ENCODE results near the gene CFAP61. TPM values are rescaled to one million over a fixed set of nuclear protein-coding genes. Genes with fewer than 3 reads are reported as not detected.
A peak's percentile ranks its signal among the peaks of the same experiment; 100 is the strongest.

The CFAP61 gene
- total RNA-seq, 2 donors from 2014 or later: not detected

GRCh38 chr20:20021835-20022234 is 30.5 kb upstream of the CFAP61 start:
- Mint-ChIP-seq H3K4me1 (peaks cover 46% of the 10 kb centered on the region), H3K27me3 (no peaks in the 10 kb centered on the region), H3K9me3 (no peaks in the 10 kb centered on the region), H3K36me3 (ENCODE audit: low read depth) (peaks cover 79% of the 10 kb centered on the region), H3K4me3 (peak overlapping the region; percentile 59), H3K27ac (peak overlapping the region; percentile 91)
- ATAC-seq (replicated peaks): no peak

GRCh38 chr20:20022498-20022897 is 29.8 kb upstream of the CFAP61 start:
- H3K36me3 Mint-ChIP-seq (ENCODE audit: low read depth): peaks cover 85% of the 10 kb centered on the region
- H3K27ac Mint-ChIP-seq: peak overlapping the region; percentile 91
- H3K27me3 Mint-ChIP-seq: no peaks in the 10 kb centered on the region
- peaks cover 46% of the 10 kb centered on the region for H3K4me1 Mint-ChIP-seq
- ATAC-seq (replicated peaks): peak; percentile 81
- no peaks in the 10 kb centered on the region for H3K9me3 Mint-ChIP-seq
- H3K4me3 Mint-ChIP-seq: peak overlapping the region; percentile 59

DNA sequence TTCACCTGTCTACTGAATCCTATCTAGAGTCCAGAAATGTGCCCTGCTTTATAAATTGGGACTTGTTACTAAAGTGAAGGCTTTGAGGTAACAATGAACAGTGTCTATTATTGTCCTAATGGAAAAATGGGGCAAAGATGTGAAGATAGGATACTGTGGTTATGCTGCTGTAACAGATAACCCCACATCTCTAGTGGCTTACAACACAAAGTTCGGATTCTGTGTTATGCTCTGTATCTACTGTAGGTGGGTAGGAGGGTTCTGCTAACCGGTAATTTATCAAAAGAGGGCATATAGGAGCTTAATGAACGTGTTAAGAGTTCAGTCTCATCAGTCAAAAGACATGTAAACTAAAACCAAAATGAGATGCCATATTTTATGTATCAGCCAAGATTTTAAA is 28.9 kb upstream of the CFAP61 start:
- Mint-ChIP-seq H3K36me3 (ENCODE audit: low read depth) (peaks cover 86% of the 10 kb centered on the region), H3K9me3 (no peaks in the 10 kb centered on the region), H3K27ac (peak overlapping the region; percentile 70), H3K4me3 (no peak overlapping the region), H3K4me1 (peaks cover 41% of the 10 kb centered on the region), H3K27me3 (no peaks in the 10 kb centered on the region)
- no peak for ATAC-seq (replicated peaks)

DNA sequence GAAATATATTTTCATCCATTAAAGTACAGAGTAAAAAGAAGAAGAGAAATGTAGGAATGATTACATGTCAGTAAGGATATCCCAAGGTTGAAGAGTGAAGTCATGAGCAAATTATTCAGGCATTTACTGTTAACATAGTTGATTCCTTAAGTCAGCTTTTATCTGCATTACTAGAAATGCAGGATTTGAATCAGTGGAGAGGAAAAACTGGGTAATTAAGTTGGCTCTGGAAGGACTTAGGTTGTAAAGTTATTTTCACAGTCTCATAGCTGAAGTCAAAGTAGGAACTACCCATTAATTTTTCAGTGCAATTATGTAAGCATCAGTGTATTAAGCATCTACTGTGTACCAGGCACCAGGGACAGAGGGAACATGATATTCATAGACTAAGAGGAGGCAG is 27.4 kb upstream of the CFAP61 start:
- Mint-ChIP-seq H3K4me1 (peaks cover 32% of the 10 kb centered on the region), H3K27ac (peak overlapping the region; percentile 70), H3K4me3 (no peak overlapping the region), H3K9me3 (no peaks in the 10 kb centered on the region), H3K27me3 (no peaks in the 10 kb centered on the region), H3K36me3 (ENCODE audit: low read depth) (peaks cover 84% of the 10 kb centered on the region)
- no peak for ATAC-seq (replicated peaks)

- Mint-ChIP-seq H3K36me3 (ENCODE audit: low read depth) (peaks cover 91% of the 10 kb centered on the region), H3K4me3 (no peak overlapping the region), H3K4me1 (peaks cover 13% of the 10 kb centered on the region), H3K9me3 (no peaks in the 10 kb centered on the region), H3K27ac (no peak overlapping the region), H3K27me3 (no peaks in the 10 kb centered on the region)
- no peak for ATAC-seq (replicated peaks)
Observed at GRCh38 chr20:20027284-20027683, 25.0 kb upstream of the CFAP61 start.

DNA sequence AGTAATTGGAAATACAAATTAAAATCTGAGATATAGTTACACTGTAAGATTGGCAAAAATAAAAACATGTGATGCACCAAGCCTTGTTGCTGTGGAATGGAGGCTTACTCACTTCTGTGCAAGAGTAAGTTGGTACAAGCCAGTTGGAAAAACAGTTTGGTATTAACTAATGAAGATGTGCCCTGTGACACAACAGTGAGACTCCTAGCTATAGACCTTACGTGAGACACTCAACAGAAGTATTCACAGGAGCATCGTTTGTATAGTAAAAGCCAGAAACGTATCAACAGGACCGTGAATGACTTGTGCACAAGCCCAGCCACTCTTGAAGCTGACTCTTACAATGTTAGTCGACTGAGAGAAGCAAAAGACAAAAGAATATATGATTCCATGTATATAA is 20.5 kb upstream of the CFAP61 start:
- no peak for ATAC-seq (replicated peaks)
- Mint-ChIP-seq H3K4me1 (no peaks in the 10 kb centered on the region), H3K27me3 (no peaks in the 10 kb centered on the region), H3K36me3 (ENCODE audit: low read depth) (peaks cover 98% of the 10 kb centered on the region), H3K9me3 (no peaks in the 10 kb centered on the region), H3K27ac (no peak overlapping the region), H3K4me3 (no peak overlapping the region)

DNA sequence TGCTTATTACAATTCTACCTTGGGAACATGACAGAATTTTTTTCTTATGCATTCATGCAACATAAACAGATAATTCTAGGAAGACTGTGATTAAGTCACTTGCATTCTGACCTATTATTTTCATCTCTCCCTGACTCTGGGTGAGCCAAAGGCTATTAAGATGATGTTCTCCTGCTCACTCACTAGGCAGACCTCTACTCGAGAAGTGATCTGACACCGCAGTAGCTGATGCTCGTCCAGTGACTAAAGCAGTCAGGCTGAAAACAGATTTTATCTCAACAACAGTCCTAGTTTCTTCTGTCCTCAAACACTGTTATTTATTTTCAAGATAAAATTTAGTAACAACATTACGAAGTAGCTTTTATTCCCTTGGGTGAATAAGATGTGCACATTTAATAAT is 17.8 kb upstream of the CFAP61 start:
- no peaks in the 10 kb centered on the region for H3K4me1 Mint-ChIP-seq
- no peak for ATAC-seq (replicated peaks)
- no peaks in the 10 kb centered on the region for H3K9me3 Mint-ChIP-seq
- H3K4me3 Mint-ChIP-seq: no peak overlapping the region
- H3K27me3 Mint-ChIP-seq: no peaks in the 10 kb centered on the region
- H3K36me3 Mint-ChIP-seq (ENCODE audit: low read depth): peaks cover 100% of the 10 kb centered on the region
- no peak overlapping the region for H3K27ac Mint-ChIP-seq

GRCh38 chr20:20036756-20037155 is 15.6 kb upstream of the CFAP61 start:
- peaks cover 99% of the 10 kb centered on the region for H3K36me3 Mint-ChIP-seq (ENCODE audit: low read depth)
- H3K9me3 Mint-ChIP-seq: no peaks in the 10 kb centered on the region
- H3K4me3 Mint-ChIP-seq: no peak overlapping the region
- H3K27me3 Mint-ChIP-seq: no peaks in the 10 kb centered on the region
- no peak for ATAC-seq (replicated peaks)
- H3K27ac Mint-ChIP-seq: peak overlapping the region; percentile 42
- no peaks in the 10 kb centered on the region for H3K4me1 Mint-ChIP-seq

GRCh38 chr20:20037960-20038359 is 14.4 kb upstream of the CFAP61 start:
- Mint-ChIP-seq H3K4me1 (no peaks in the 10 kb centered on the region), H3K27ac (no peak overlapping the region), H3K4me3 (no peak overlapping the region), H3K36me3 (ENCODE audit: low read depth) (peaks cover 99% of the 10 kb centered on the region), H3K27me3 (no peaks in the 10 kb centered on the region), H3K9me3 (no peaks in the 10 kb centered on the region)
- ATAC-seq (replicated peaks): no peak

DNA sequence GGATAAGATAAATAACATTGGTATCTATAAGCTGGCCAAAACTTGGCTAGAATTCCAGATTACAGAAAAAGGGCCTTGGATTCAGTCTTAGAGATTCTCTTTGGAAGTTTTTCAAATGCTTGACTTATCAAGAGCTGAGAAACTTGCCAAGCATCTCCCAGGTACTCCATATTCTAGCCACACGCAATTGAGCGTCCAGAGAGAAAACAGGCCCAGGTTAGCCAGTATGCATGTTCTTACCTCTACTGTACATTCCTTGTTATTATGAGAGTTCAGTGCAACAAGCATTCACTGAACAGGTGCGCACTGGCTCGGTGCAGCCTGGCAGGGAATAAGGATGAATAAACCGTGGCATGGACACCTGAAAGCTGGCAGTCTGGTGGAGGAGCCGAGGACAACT is 13.7 kb upstream of the CFAP61 start:
- no peak overlapping the region for H3K27ac Mint-ChIP-seq
- ATAC-seq (replicated peaks): no peak
- peaks cover 99% of the 10 kb centered on the region for H3K36me3 Mint-ChIP-seq (ENCODE audit: low read depth)
- no peaks in the 10 kb centered on the region for H3K4me1 Mint-ChIP-seq
- H3K27me3 Mint-ChIP-seq: no peaks in the 10 kb centered on the region
- H3K9me3 Mint-ChIP-seq: no peaks in the 10 kb centered on the region
- H3K4me3 Mint-ChIP-seq: no peak overlapping the region

GRCh38 chr20:20039752-20040387 is 12.5 kb upstream of the CFAP61 start:
- no peaks in the 10 kb centered on the region for H3K4me1 Mint-ChIP-seq
- peaks cover 99% of the 10 kb centered on the region for H3K36me3 Mint-ChIP-seq (ENCODE audit: low read depth)
- no peak overlapping the region for H3K27ac Mint-ChIP-seq
- H3K27me3 Mint-ChIP-seq: no peaks in the 10 kb centered on the region
- no peak overlapping the region for H3K4me3 Mint-ChIP-seq
- ATAC-seq (replicated peaks): no peak
- no peaks in the 10 kb centered on the region for H3K9me3 Mint-ChIP-seq

DNA sequence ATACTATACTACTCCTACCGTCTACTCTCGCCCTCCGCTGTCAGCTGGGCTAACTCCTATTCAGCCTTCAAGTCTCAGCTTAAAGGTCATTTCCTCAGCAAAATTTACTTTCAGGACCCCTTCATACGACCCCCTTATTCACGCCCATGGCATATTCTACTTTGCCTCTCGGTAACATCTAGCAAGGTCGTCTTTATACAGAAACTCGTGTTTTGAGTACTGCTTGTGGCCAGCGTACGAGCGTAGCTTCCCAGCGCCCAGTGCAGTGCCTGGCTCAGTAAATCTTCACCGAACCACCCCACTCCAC is 612 bp upstream of the CFAP61 start:
- H3K27me3 Mint-ChIP-seq: no peaks in the 10 kb centered on the region
- peaks cover 13% of the 10 kb centered on the region for H3K4me1 Mint-ChIP-seq
- peaks cover 51% of the 10 kb centered on the region for H3K36me3 Mint-ChIP-seq (ENCODE audit: low read depth)

GRCh38 chr20:20060234-20060998 is 8.1 kb downstream of the CFAP61 start:
- Mint-ChIP-seq H3K4me1 (no peaks in the 10 kb centered on the region), H3K27me3 (peaks cover 21% of the 10 kb centered on the region), H3K9me3 (no peaks in the 10 kb centered on the region), H3K27ac (no peak overlapping the region), H3K36me3 (ENCODE audit: low read depth) (no peaks in the 10 kb centered on the region), H3K4me3 (no peak overlapping the region)
- ATAC-seq (replicated peaks): no peak

More for the DNA sequence above, 612 bp upstream of the CFAP61 start:
- Mint-ChIP-seq H3K9me3 (no peaks in the 10 kb centered on the region), H3K27ac (peak overlapping the region; percentile 99), H3K4me3 (peak overlapping the region; percentile 99)
- ATAC-seq (replicated peaks): peak; percentile 44

- no peaks in the 10 kb centered on the region for H3K36me3 Mint-ChIP-seq (ENCODE audit: low read depth)
- peaks cover 21% of the 10 kb centered on the region for H3K27me3 Mint-ChIP-seq
- no peak overlapping the region for H3K27ac Mint-ChIP-seq
- no peak overlapping the region for H3K4me3 Mint-ChIP-seq
- no peak for ATAC-seq (replicated peaks)
- H3K9me3 Mint-ChIP-seq: no peaks in the 10 kb centered on the region
- H3K4me1 Mint-ChIP-seq: no peaks in the 10 kb centered on the region
Observed at GRCh38 chr20:20063941-20064702, 11.8 kb downstream of the CFAP61 start.

GRCh38 chr20:20065361-20065760 is 13.0 kb downstream of the CFAP61 start:
- H3K36me3 Mint-ChIP-seq (ENCODE audit: low read depth): no peaks in the 10 kb centered on the region
- peaks cover 19% of the 10 kb centered on the region for H3K27me3 Mint-ChIP-seq
- H3K4me3 Mint-ChIP-seq: no peak overlapping the region
- no peak overlapping the region for H3K27ac Mint-ChIP-seq
- no peaks in the 10 kb centered on the region for H3K4me1 Mint-ChIP-seq
- H3K9me3 Mint-ChIP-seq: no peaks in the 10 kb centered on the region
- no peak for ATAC-seq (replicated peaks)
